Spleen (tissue), 11 donors: Measurements from ENCODE around the gene OR6X1. TPM values are rescaled to one million over a fixed set of nuclear protein-coding genes. Genes with fewer than 3 reads are reported as not detected.

Experiments
- DNase-seq: peaks from one replicate; pipeline ENCODE4 v3.0.0-alpha.2; 2020
- H3K27ac ChIP-seq, 8 donors: fragments of 200-600 bp; sonication (generic) in 7 of 8; 1 replicate in 4 of 8; 2 replicates in 4 of 8; pipeline versions ENCODE4 v1.5.0 to v1.8.0; 2016 to 2021; ENCODE audit warnings: inconsistent platforms in 4 of 8, mild to moderate bottlenecking in 4 of 8, moderate library complexity in 1 of 8
- H3K27me3 ChIP-seq, 7 donors: fragments of 200-600 bp; sonication (generic) in 6 of 7; replicated peaks in 1 of 7; 1 replicate in 4 of 7; 2 replicates in 3 of 7; pipeline versions ENCODE4 v1.5.0 to v1.8.0; 2016 to 2021; ENCODE audit warnings: inconsistent platforms in 3 of 7, mild to moderate bottlenecking in 1 of 7
- H3K36me3 ChIP-seq, 6 donors: fragments of 200-600 bp; sonication (generic) in 5 of 6; 1 replicate in 4 of 6; 2 replicates in 2 of 6; pipeline versions ENCODE4 v1.5.0 to v1.8.0; 2016 to 2021; ENCODE audit warnings: inconsistent platforms in 2 of 6
- H3K4me1 ChIP-seq, 6 donors: fragments of 200-600 bp; sonication (generic) in 5 of 6; 1 replicate in 3 of 6; 2 replicates in 3 of 6; pipeline versions ENCODE4 v1.5.0 to v1.8.0; 2016 to 2021; ENCODE audit warnings: inconsistent platforms in 3 of 6
- H3K4me3 ChIP-seq, 8 donors: fragments of 200-600 bp; sonication (generic) in 7 of 8; 1 replicate in 4 of 8; 2 replicates in 4 of 8; pipeline versions ENCODE4 v1.5.0 to v1.8.0; 2016 to 2021; ENCODE audit warnings: inconsistent platforms in 4 of 8, mild to moderate bottlenecking in 4 of 8, moderate library complexity in 2 of 8
- H3K9me3 ChIP-seq, 8 donors: fragments of 200-600 bp; sonication (generic) in 7 of 8; 1 replicate in 4 of 8; 2 replicates in 4 of 8; pipeline versions ENCODE4 v1.5.0 to v1.8.0; 2016 to 2021; ENCODE audit warnings: inconsistent platforms in 4 of 8
- POLR2A ChIP-seq, 3 donors: fragments of 450-650 bp; IDR thresholded peaks; one replicate each; pipeline ENCODE4 v1.5.1; 2017; ENCODE audit warnings: antibody characterized with exemption in 3 of 3, mild to moderate bottlenecking in 1 of 3
- POLR2AphosphoS5 ChIP-seq, 3 donors: sonication (generic); formaldehyde crosslinking; IDR thresholded peaks; one replicate each; pipeline ENCODE4 v1.5.1; 2017; ENCODE audit warnings: antibody characterized with exemption in 3 of 3
- WGBS, 5 donors: extraction: QIAGEN DNeasy Blood & Tissue Kit in 3 of 5; methylation state at CpG; one replicate each; pipeline versions ENCODE4 v1.1.5 to v1.1.7; 2013 to 2018; 5-methylcytosine and 5-hydroxymethylcytosine counted together
- intact Hi-C: fragments of 100-400 bp; cut with DNase I; formaldehyde crosslinking; loops from one replicate; pipeline ENCODE4 v1.15.0; 2023; ENCODE audit warnings: low total_unique reads
- polyA plus RNA-seq, 3 donors: library from polyadenylated mRNA; stranded (reverse); fragments of 200-250 nt; gene quantifications; one replicate each; pipeline ENCODE4 v1.2.1, GENCODE V29; 2013
- total RNA-seq, 7 donors: library from RNA; depleted of rRNA in 3 of 7; stranded (reverse); fragments of >200 nt in 3 of 7; fragmentation: NEBNext Ultra II Directional in 4 of 7; extraction: Animal tissue kit (Norgen Biotek cat#: 25700) in 4 of 7; gene quantifications; one replicate each; pipeline versions ENCODE4 v1.1.0 to v1.2.1, GENCODE V29; 2016 to 2021
- TF ChIP-seq, protein P1 (sequence below), 11 experiments: fragments of 200-600 bp in 7 of 11; fragments of 450-650 bp in 4 of 11; sonication (generic) in 4 of 11; IDR thresholded peaks in 8 of 11; conservative IDR thresholded peaks in 3 of 11; 1 replicate in 7 of 11; 2 replicates in 4 of 11; pipeline versions ENCODE4 v1.4.0 to v1.8.0; 2016 to 2021; ENCODE audit warnings: antibody characterized with exemption in 11 of 11, inconsistent platforms in 4 of 11, mild to moderate bottlenecking in 1 of 11
- donor health status: healthy with polysubstance abuse.
- donor health status: DM: no; HTN: no; CAD: no; lungs with moderate emphysema.
- donor health status: DM: no; HTN: no; CAD: no.
- donor health status: Bipolar disorder and iron deficiency.
- donor health status: healthy.
- donor health status: DM: no; HTN: no; CAD: no.
- donor health status: DM: yes; HTN: yes; CAD: no.

Gene OR6X1
- total and polyA plus RNA-seq, 10 donors = not detected

DNA sequence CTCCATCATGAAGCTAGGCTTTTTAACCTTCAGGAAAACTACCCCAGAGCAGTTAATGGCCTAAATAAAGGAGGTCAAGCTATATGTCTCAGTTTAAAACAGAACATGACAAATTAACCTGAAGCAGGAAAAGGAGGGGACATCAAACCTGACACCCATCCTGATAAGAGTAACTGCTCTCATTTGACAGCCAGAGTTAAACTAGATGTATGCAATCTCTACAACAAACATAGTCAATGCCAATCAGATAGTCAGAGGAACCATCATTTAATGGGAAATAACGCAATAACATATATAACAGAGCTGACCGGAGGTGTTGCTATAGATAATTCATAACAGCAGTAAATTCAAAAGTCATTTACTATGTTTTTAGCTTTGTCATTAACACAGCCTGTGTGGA is 15.9 kb downstream of the OR6X1 start:
- TF ChIP-seq, protein P1, sequence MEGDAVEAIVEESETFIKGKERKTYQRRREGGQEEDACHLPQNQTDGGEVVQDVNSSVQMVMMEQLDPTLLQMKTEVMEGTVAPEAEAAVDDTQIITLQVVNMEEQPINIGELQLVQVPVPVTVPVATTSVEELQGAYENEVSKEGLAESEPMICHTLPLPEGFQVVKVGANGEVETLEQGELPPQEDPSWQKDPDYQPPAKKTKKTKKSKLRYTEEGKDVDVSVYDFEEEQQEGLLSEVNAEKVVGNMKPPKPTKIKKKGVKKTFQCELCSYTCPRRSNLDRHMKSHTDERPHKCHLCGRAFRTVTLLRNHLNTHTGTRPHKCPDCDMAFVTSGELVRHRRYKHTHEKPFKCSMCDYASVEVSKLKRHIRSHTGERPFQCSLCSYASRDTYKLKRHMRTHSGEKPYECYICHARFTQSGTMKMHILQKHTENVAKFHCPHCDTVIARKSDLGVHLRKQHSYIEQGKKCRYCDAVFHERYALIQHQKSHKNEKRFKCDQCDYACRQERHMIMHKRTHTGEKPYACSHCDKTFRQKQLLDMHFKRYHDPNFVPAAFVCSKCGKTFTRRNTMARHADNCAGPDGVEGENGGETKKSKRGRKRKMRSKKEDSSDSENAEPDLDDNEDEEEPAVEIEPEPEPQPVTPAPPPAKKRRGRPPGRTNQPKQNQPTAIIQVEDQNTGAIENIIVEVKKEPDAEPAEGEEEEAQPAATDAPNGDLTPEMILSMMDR (IDR thresholded peaks at IDR 0.05 in 8 of 11, conservative IDR thresholded peaks at IDR 0.05 in 3 of 11) = no peak
- TF ChIP-seq POLR2A (IDR thresholded peaks at IDR 0.05) (no peak), POLR2AphosphoS5 (IDR thresholded peaks at IDR 0.05) (no peak)
- Histone ChIP-seq H3K27me3 (no peaks in the 10 kb centered on the region), H3K9me3 (no peaks in the 10 kb centered on the region), H3K27ac (no peak overlapping the region), H3K36me3 (peaks cover 0 to 53% (median 9%) of the 10 kb centered on the region in 6 donors), H3K4me3 (no peak overlapping the region), H3K4me1 (peaks cover 7 to 53% (median 31%) of the 10 kb centered on the region in 6 donors)
- WGBS, 5 donors = 0 to 97% (median 60%) methylated on average over 2 of the region's 2 CpGs
- intact Hi-C loops = no loop called here
- no peak for DNase-seq

DNA sequence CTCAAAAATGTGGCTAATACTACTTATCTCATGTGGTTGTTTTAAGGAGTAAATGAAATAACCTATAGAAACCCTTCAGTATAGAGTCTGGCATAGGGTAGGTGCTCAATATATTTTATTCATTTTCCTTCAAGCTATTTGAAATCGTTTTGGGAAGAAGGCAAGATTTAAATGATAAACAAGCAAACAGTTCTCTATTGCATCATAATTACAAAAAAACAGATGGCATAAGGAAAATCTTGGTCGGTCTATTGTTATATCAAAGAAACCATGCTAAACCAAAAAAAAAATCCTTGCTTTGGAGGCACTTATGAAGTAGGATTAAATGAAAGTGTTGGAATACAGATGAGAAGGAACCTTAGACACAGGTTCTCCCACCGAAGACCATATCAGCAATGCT is 17.5 kb downstream of the OR6X1 start:
- H3K27me3 ChIP-seq = no peaks in the 10 kb centered on the region
- no peaks in the 10 kb centered on the region for H3K9me3 ChIP-seq
- no peak for DNase-seq
- intact Hi-C loops = no loop called here
- peaks cover 0 to 61% (median 11%) of the 10 kb centered on the region in 6 donors for H3K36me3 ChIP-seq
- H3K4me1 ChIP-seq = peaks cover 7 to 43% (median 23%) of the 10 kb centered on the region in 6 donors
- H3K4me3 ChIP-seq = no peak overlapping the region
- WGBS, 5 donors = 78 to 89% (median 82%) methylated on average over 3 of the region's 3 CpGs
- TF ChIP-seq POLR2AphosphoS5 (IDR thresholded peaks at IDR 0.05) (no peak), POLR2A (IDR thresholded peaks at IDR 0.05) (no peak)
- TF ChIP-seq, protein P1 (IDR thresholded peaks at IDR 0.05 in 8 of 11, conservative IDR thresholded peaks at IDR 0.05 in 3 of 11) = no peak
- peak overlapping the region in 3 of 8 donors; percentile 5 to 47 (median 13) for H3K27ac ChIP-seq

DNA sequence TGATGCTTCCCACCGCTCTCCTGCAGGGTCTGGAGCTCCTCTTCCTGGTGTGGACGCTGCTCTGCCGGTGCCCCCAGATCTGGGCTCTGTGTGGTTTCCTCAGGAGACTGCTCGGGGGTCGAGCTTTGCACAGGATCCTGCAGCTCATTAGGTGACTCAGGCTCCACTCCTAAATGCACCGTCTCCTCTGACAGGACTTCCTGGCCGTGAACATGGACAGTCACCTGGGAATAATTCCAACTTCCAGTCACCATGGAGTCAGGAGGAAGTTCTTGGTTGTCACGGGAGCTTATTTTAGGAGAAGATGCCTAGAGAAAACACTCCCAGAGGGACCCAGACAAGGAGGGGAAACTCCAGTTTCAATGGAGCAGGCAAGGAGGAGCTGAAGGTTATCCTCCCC is 24.7 kb downstream of the OR6X1 start:
- Histone ChIP-seq H3K36me3 (peaks cover 19 to 91% (median 72%) of the 10 kb centered on the region in 6 donors), H3K27ac (no peak overlapping the region), H3K4me1 (no peaks in the 10 kb centered on the region), H3K9me3 (peaks cover 0 to 29% (median 22%) of the 10 kb centered on the region in 8 donors), H3K4me3 (no peak overlapping the region), H3K27me3 (no peaks in the 10 kb centered on the region)
- no peak for DNase-seq
- intact Hi-C loops = no loop called here
- 80 to 92% (median 84%) methylated on average over 8 of the region's 8 CpGs for WGBS, 5 donors
- TF ChIP-seq POLR2AphosphoS5 (IDR thresholded peaks at IDR 0.05) (no peak), POLR2A (IDR thresholded peaks at IDR 0.05) (no peak)
- TF ChIP-seq, protein P1 (IDR thresholded peaks at IDR 0.05 in 8 of 11, conservative IDR thresholded peaks at IDR 0.05 in 3 of 11) = no peak

DNA sequence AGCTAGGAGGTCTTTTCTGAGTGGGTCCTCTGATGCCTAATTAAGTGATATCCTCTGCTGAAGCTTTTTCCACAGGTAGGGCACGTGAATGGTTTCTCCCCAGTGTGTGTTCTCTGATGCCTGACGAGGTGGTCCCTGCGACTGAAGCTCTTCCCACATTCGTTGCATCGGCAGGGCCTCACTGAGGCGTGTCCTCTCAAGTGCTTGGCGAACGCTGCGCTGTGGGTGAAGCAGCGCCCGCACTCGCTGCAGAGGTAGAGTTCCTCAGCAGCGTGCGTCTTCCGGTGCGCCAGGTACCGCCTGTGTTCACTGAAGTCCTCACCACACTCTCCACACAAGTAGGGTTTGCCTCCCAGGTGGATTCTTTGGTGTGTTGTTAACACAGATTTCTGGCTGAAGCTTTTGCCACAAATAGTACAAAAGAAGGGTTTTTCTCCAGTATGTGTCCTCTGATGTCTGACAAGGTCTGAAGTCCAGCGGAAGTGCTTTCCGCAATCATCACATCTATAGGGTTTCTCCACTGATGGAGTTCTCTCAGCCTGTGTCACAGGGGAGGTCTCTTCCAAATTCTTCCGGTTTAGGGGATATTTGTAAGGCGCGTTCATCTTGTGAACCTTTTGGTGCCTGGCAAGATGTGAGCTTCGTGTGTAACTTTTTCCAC is 28.2 kb downstream of the OR6X1 start:
- Histone ChIP-seq H3K4me1 (no peaks in the 10 kb centered on the region), H3K27me3 (no peaks in the 10 kb centered on the region), H3K36me3 (peaks cover 19 to 84% (median 68%) of the 10 kb centered on the region in 6 donors), H3K27ac (no peak overlapping the region), H3K9me3 (peaks cover 0 to 29% (median 22%) of the 10 kb centered on the region in 8 donors), H3K4me3 (no peak overlapping the region)
- WGBS, 5 donors = 95 to 99% (median 97%) methylated on average over 23 of the region's 23 CpGs
- no peak for DNase-seq
- TF ChIP-seq, protein P1 (IDR thresholded peaks at IDR 0.05 in 8 of 11, conservative IDR thresholded peaks at IDR 0.05 in 3 of 11) = no peak
- no peak for TF ChIP-seq POLR2AphosphoS5 (IDR thresholded peaks at IDR 0.05)
- TF ChIP-seq POLR2A (IDR thresholded peaks at IDR 0.05) = no peak
- intact Hi-C loops = no loop called here
